KOPT-K1 (cell line): Measurements from ENCODE around the gene SPOCK1.
"Not testable (repeated sequence)": the region's sequence is repeated elsewhere in the genome, so short reads cannot be mapped to it uniquely, and the experiment has no call there.

ENCODE experiments used
- H3K27ac ChIP-seq: fragments of 200-600 bp; sonication (generic); 2 replicates; pipeline ENCODE4 v1.5.1; 2016; ENCODE audit warnings: antibody characterized with exemption, mild to moderate bottlenecking, low read depth, low read length; ENCODE audit not compliant: poor library complexity, severe bottlenecking
- H3K36me3 ChIP-seq: fragments of 200-600 bp; sonication (generic); 2 replicates; pipeline ENCODE4 v1.5.1; 2017; ENCODE audit warnings: antibody characterized with exemption, mild to moderate bottlenecking, low read length, moderate library complexity; ENCODE audit not compliant: insufficient read depth
- H3K9me3 ChIP-seq: fragments of 200-600 bp; sonication (generic); 2 replicates; pipeline ENCODE4 v1.5.1; 2017; ENCODE audit warnings: antibody characterized with exemption, low read length, mild to moderate bottlenecking; ENCODE audit not compliant: insufficient read depth, poor library complexity, severe bottlenecking

The SPOCK1 gene

GRCh38 chr5:137401946-137402345, 97.2 kb downstream of the SPOCK1 start:
- Histone ChIP-seq H3K36me3 (no peaks in the 10 kb centered on the region), H3K27ac (no peak overlapping the region), H3K9me3 (no peaks in the 10 kb centered on the region)

- H3K9me3 ChIP-seq = no peaks in the 10 kb centered on the region
- H3K36me3 ChIP-seq = no peaks in the 10 kb centered on the region
- H3K27ac ChIP-seq = no peak overlapping the region
These were observed 98.6 kb downstream of the SPOCK1 start for GRCh38 chr5:137400571-137400970.

DNA sequence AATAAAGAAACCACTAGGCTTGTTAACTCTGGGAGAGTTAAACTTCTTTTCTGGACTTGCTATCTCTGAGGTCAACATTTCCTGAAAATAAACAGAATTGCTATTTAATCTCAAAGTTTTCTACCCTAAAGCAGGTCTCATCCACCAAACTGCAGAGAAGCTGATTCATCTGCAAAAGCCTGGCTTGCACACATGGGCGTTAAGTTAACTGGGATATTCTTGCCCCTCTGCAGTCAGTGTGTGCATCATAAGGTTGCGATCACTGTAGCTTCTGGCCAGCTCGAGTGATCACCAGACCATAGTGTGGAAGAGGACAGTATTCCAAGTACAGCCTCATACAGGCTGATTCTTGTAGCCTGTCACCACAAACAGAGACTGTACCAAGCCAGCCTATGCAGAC, 99.2 kb downstream of the SPOCK1 start:
- H3K9me3 ChIP-seq = no peaks in the 10 kb centered on the region
- no peak overlapping the region for H3K27ac ChIP-seq
- no peaks in the 10 kb centered on the region for H3K36me3 ChIP-seq

DNA sequence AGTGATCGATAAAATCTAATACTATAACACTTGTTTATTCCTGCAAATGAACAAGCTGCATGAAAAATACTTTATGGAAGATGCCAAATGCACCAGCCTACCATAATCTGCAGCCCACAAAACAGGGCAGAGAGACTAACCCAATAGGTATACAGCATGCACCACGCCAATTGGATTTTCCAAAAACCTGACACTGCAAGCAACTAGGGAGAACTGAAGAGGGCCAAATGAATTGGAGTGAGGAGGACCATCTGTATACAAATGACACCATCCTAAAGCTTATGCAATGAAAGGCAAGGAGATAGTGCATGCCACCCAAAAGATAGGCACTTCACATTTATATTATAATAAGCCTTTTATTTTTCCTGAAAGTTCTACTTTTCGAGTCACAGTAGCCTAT, 100.4 kb downstream of the SPOCK1 start:
- no peaks in the 10 kb centered on the region for H3K9me3 ChIP-seq
- H3K27ac ChIP-seq = no peak overlapping the region
- no peaks in the 10 kb centered on the region for H3K36me3 ChIP-seq

- no peaks in the 10 kb centered on the region for H3K9me3 ChIP-seq
- no peak overlapping the region for H3K27ac ChIP-seq
- no peaks in the 10 kb centered on the region for H3K36me3 ChIP-seq
These were observed 101.0 kb downstream of the SPOCK1 start for GRCh38 chr5:137398154-137398553.

GRCh38 chr5:137395011-137395755, 103.9 kb downstream of the SPOCK1 start:
- Histone ChIP-seq H3K36me3 (no peaks in the 10 kb centered on the region), H3K27ac (no peak overlapping the region), H3K9me3 (no peaks in the 10 kb centered on the region)

GRCh38 chr5:137394380-137394779, 104.7 kb downstream of the SPOCK1 start:
- no peaks in the 10 kb centered on the region for H3K36me3 ChIP-seq
- no peaks in the 10 kb centered on the region for H3K9me3 ChIP-seq
- no peak overlapping the region for H3K27ac ChIP-seq

DNA sequence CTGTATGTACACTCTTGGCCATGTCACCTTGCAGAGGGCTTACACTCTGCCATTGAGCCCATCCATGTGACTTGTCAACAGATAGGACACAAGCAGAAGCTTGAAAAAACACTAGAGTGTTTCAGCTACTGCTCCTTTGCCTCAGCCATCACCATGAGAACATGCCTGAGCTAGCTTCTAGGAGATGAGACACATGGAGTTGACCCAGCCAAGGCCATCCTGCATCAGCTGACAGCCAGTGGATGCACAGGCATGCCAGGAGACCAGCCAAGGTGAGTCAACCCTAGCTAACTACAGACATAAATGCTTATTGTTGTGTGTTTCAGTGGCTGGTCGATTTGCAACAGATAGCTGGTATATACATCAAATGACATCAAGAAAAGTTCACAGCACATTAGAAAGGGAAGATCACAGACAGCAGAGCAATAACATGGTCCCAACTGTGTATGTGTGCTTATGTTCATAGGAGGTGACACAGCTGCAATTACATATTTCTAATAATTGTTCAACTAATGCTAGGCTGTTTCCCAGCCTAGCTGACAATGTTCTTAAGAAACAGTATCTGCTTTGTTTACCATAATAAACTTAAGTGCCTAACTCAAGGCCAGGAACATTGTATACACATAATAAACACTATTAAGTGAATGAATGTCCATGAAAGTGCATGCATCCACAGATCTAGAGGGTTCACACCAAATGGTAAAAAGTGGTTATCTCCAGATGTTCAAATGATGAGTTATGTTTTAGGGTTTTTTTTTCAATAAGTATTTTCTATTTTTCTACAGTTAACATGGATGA, 105.7 kb downstream of the SPOCK1 start:
- H3K27ac ChIP-seq = no peak overlapping the region
- H3K36me3 ChIP-seq = no peaks in the 10 kb centered on the region
- H3K9me3 ChIP-seq = no peaks in the 10 kb centered on the region

DNA sequence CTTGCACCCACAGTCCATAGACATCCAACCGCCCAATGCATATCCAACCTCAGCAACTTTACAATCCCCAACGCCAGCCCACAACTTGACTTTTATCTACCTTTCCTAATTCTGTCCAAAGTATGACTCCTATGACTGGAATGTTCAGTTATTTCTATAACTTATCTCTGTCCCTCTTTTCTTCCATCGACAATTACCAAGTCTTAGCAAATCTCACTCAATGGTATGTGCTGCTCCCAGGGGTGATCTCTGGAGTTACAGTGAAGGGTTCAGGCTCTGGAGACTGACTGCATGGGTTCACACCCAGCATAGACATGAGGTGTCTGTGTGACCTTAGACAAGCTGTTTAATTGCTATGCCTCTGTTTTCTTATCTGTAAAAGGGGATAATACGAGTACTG, 106.9 kb downstream of the SPOCK1 start:
- no peaks in the 10 kb centered on the region for H3K36me3 ChIP-seq
- no peaks in the 10 kb centered on the region for H3K9me3 ChIP-seq
- H3K27ac ChIP-seq = no peak overlapping the region

- H3K9me3 ChIP-seq, H3K27ac ChIP-seq, H3K36me3 ChIP-seq: not testable (repeated sequence)
These were observed 108.1 kb downstream of the SPOCK1 start for GRCh38 chr5:137391044-137391443.

- Histone ChIP-seq H3K9me3 (no peaks in the 10 kb centered on the region), H3K27ac (no peak overlapping the region), H3K36me3 (no peaks in the 10 kb centered on the region)
These were observed 110.1 kb downstream of the SPOCK1 start for GRCh38 chr5:137389042-137389441.

GRCh38 chr5:137385064-137385463, 114.1 kb downstream of the SPOCK1 start:
- H3K9me3 ChIP-seq = peaks cover 25% of the 10 kb centered on the region
- no peaks in the 10 kb centered on the region for H3K36me3 ChIP-seq
- H3K27ac ChIP-seq = no peak overlapping the region

DNA sequence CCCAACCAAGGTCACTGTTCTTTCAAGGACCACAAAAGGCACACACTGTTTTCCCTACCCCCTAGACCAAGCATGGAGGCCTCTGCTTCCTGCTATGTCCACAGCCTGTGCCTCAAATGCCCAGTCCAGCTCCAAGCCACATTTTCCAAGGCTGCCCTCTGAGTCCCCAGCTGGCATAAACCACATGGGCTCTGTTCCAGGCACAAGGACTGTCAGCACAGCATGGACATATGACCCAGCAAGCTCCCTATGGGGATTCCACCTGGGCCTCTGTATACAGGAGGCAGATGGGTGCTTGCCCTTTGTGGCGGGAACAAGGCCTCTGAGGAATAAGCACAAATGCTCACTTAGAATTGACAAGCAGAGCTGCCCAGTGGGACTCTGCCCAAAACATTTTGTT, 115.2 kb downstream of the SPOCK1 start:
- H3K27ac ChIP-seq = no peak overlapping the region
- peaks cover 25% of the 10 kb centered on the region for H3K9me3 ChIP-seq
- no peaks in the 10 kb centered on the region for H3K36me3 ChIP-seq

DNA sequence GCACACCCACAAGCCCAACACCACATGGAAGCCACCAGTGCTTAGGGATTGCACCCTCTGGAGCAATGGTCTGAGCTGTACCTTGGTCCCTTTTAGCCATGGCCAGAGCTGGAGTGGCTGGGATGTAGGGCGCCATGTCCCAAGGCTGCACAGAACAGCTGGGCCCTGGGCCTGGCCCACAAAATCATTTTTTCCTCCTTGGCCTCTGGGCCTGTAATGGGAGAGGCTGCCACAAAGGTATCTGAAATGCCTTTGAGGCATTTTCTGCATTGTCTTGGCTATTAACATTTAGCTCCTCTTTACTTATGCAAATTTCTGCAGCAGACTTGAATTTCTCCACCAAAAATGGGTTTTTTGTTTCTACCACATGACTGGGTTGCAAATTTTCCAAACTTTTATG, 117.6 kb downstream of the SPOCK1 start:
- H3K9me3 ChIP-seq = peaks cover 25% of the 10 kb centered on the region
- H3K27ac ChIP-seq = no peak overlapping the region
- no peaks in the 10 kb centered on the region for H3K36me3 ChIP-seq

DNA sequence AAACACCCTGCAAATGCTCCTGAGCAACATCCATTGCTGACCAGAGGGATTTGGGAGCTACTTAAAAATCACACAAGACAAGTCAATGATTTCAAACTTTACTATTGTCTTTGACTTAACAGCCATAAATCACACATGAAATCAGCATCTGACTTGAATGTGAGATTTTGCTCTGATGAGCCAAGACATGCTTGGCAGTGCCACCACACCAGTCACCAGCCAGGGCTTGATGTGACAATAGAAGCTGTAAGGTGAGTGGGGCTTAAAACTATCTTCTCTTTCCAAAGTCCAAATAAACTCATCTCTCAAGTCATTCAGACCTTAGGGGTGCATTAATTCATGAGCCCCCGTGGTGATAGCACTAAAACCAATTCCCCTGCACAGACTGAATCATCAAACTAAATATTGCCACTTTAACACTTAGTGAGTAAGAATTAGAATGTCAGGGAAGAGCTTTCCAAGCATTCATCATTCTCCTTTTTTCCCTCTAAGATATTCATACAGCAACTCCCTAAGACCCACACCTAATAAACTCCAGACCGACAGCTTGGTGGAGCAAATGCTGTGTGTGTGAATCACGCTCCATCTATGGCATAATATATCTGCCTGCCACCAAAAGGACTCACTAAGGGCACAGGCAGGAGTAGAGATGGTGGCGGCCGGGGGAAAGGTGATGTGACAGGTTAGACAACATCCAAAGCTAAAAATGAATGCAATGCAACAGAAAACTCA, 119.4 kb downstream of the SPOCK1 start:
- no peak overlapping the region for H3K27ac ChIP-seq
- no peaks in the 10 kb centered on the region for H3K36me3 ChIP-seq
- H3K9me3 ChIP-seq = peaks cover 25% of the 10 kb centered on the region
